CD14-positive monocyte (primary cell): ENCODE measurements around the gene ZBTB7C. TPM values are rescaled to one million over a fixed set of nuclear protein-coding genes. Genes with fewer than 3 reads are reported as not detected.

Experiments used
- DNase-seq, 3 donors: peaks; one replicate each; pipeline ENCODE4 v3.0.0-alpha.2; 2011 to 2022
- H2AFZ ChIP-seq: 2 replicates; pipeline ENCODE4 v1.6.0; 2012; ENCODE audit warnings: mild to moderate bottlenecking, low read depth, low read length, inconsistent platforms; ENCODE audit not compliant: insufficient read depth, poor library complexity, severe bottlenecking
- H3K27ac ChIP-seq, 2 donors: 1 replicate in 1 of 2; 2 replicates in 1 of 2; pipeline ENCODE4 v1.5.1; 2012 to 2013; ENCODE audit warnings: low read length in 2 of 2, control low read depth in 1 of 2, inconsistent platforms in 1 of 2, low read depth in 1 of 2, mild to moderate bottlenecking in 1 of 2
- H3K27me3 ChIP-seq, 2 donors: one replicate each; pipeline versions ENCODE4 v1.6.0 to v1.6.1; 2011 to 2013; ENCODE audit warnings: low read length in 2 of 2; ENCODE audit not compliant: control insufficient read depth in 2 of 2, insufficient read depth in 2 of 2
- H3K36me3 ChIP-seq, 2 donors: replicated peaks in 1 of 2; 1 replicate in 1 of 2; 2 replicates in 1 of 2; pipeline versions ENCODE4 v1.5.1 to v1.6.1; 2012 to 2013; ENCODE audit warnings: low read length in 2 of 2, control low read depth in 1 of 2, inconsistent platforms in 1 of 2, mild to moderate bottlenecking in 1 of 2; ENCODE audit not compliant: insufficient read depth in 2 of 2, control insufficient read depth in 1 of 2
- H3K4me1 ChIP-seq, 2 donors: 1 replicate in 1 of 2; 2 replicates in 1 of 2; pipeline versions ENCODE4 v1.5.1 to v1.6.1; 2012 to 2013; ENCODE audit warnings: low read length in 2 of 2, control low read depth in 1 of 2, inconsistent platforms in 1 of 2, mild to moderate bottlenecking in 1 of 2, moderate library complexity in 1 of 2; ENCODE audit not compliant: insufficient read depth in 2 of 2, control insufficient read depth in 1 of 2
- H3K4me2 ChIP-seq: replicated peaks from 2 replicates; pipeline ENCODE3; 2012; ENCODE audit warnings: low read length, moderate library complexity, mild to moderate bottlenecking; ENCODE audit not compliant: poor library complexity, severe bottlenecking; ENCODE audit errors: extremely low read depth
- H3K4me3 ChIP-seq, 3 experiments: fragments of 200-600 bp in 1 of 3; sonication (generic) in 1 of 3; replicated peaks in 1 of 3; 1 replicate in 2 of 3; 2 replicates in 1 of 3; pipeline ENCODE4 v1.5.1; 2011 to 2013; ENCODE audit warnings: low read length in 3 of 3, mild to moderate bottlenecking in 3 of 3, control low read depth in 2 of 3, low read depth in 2 of 3, inconsistent platforms in 1 of 3, moderate library complexity in 1 of 3
- H3K79me2 ChIP-seq: 2 replicates; pipeline ENCODE4 v1.6.0; 2012; ENCODE audit warnings: mild to moderate bottlenecking, control low read depth, inconsistent platforms, low read length, moderate library complexity; ENCODE audit not compliant: insufficient read depth
- H3K9ac ChIP-seq: 2 replicates; pipeline ENCODE4 v1.6.0; 2017; ENCODE audit warnings: low read length, mild to moderate bottlenecking; ENCODE audit not compliant: insufficient read depth, poor library complexity, severe bottlenecking
- H3K9me3 ChIP-seq, 2 donors: replicated peaks in 1 of 2; 1 replicate in 1 of 2; 2 replicates in 1 of 2; pipeline versions ENCODE4 v1.5.1 to v1.6.1; 2012 to 2013; ENCODE audit warnings: low read length in 2 of 2, control low read depth in 1 of 2; ENCODE audit not compliant: control insufficient read depth in 1 of 2, insufficient read depth in 1 of 2
- H4K20me1 ChIP-seq: 2 replicates; pipeline ENCODE4 v1.6.0; 2012; ENCODE audit warnings: mild to moderate bottlenecking, low read length, control low read depth, moderate library complexity; ENCODE audit not compliant: insufficient read depth
- H3K27ac Mint-ChIP-seq, 7 donors: one replicate each; pipeline ENCODE4 v1.8.0; 2020; ENCODE audit warnings: mild to moderate bottlenecking in 7 of 7, mixed read lengths in 7 of 7, moderate library complexity in 6 of 7, inconsistent platforms in 2 of 7
- H3K27me3 Mint-ChIP-seq, 3 donors: one replicate each; pipeline ENCODE4 v1.8.0; 2021 to 2022; ENCODE audit warnings: low read depth in 3 of 3, mild to moderate bottlenecking in 3 of 3, mixed read lengths in 3 of 3, moderate library complexity in 3 of 3, inconsistent platforms in 1 of 3
- H3K36me3 Mint-ChIP-seq, 2 donors: one replicate each; pipeline ENCODE4 v1.8.0; 2020; ENCODE audit warnings: mixed read lengths in 2 of 2, inconsistent platforms in 1 of 2, mild to moderate bottlenecking in 1 of 2
- H3K4me1 Mint-ChIP-seq: one replicate; pipeline ENCODE4 v1.8.0; 2020; ENCODE audit warnings: mild to moderate bottlenecking, mixed read lengths
- H3K4me3 Mint-ChIP-seq, 2 donors: one replicate each; pipeline ENCODE4 v1.8.0; 2020; ENCODE audit warnings: mild to moderate bottlenecking in 2 of 2, mixed read lengths in 2 of 2, moderate library complexity in 1 of 2
- H3K9me3 Mint-ChIP-seq, 7 donors: one replicate each; pipeline ENCODE4 v1.8.0; 2020 to 2022; ENCODE audit warnings: mixed read lengths in 7 of 7, mild to moderate bottlenecking in 6 of 7, moderate library complexity in 6 of 7, inconsistent platforms in 2 of 7
- WGBS: methylation state at CpG from one replicate; pipeline ENCODE4 v1.1.5; 2013; ENCODE audit warnings: missing lambda C conversion rate; ENCODE audit not compliant: insufficient coverage; 5-methylcytosine and 5-hydroxymethylcytosine counted together
- intact Hi-C, 2 donors: fragments of 100-400 bp; cut with micrococcal nuclease; formaldehyde crosslinking; loops; one replicate each; pipeline versions ENCODE4 v1.15.0 to v1.15.1; 2023
- polyA plus RNA-seq, 3 donors: library from polyadenylated mRNA; depleted of rRNA in 1 of 3; unstranded in 2 of 3; stranded (reverse) in 1 of 3; fragments of 300-500 nt in 2 of 3; fragments of >200 nt in 1 of 3; fragmentation: Illumina TruSeq in 2 of 3; gene quantifications; 1 replicate in 2 of 3; 2 replicates in 1 of 3; pipeline ENCODE4 v1.2.3, GENCODE V29; 2012 to 2021
- TF ChIP-seq, protein P1 (sequence below): fragments of 200-600 bp; IDR thresholded peaks from one replicate; pipeline ENCODE4 v1.8.0; 2022; ENCODE audit warnings: antibody characterized with exemption, mild to moderate bottlenecking

ZBTB7C gene
- polyA plus RNA-seq, 3 donors: 0.03 to 0.09 TPM; not detected in 1

DNA sequence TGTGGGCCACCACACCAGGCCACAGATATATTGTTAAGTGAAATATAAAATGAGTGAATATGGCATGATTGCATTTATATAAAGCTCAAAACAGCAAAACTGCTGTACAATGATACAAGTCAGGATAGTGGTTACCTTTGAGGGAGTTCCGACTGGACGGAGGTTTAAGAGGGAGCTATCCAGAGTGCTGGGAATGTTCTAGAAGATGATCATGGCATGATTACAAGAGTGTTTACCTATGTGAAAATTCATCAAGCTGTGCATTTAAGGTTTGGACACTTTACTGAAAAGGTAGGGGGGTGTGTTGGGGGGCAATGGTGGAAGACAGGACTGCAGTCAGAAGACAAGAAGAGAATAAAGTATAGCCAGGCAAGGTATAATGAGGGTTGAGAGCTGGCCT is 201.4 kb downstream of the ZBTB7C start:
- WGBS: 100% methylated on average over 1 of the region's 2 CpGs
- H3K4me2 ChIP-seq: no peak overlapping the region
- H3K79me2 ChIP-seq: no peaks in the 10 kb centered on the region
- Mint-ChIP-seq H3K27ac (no peak overlapping the region), H3K4me1 (no peaks in the 10 kb centered on the region), H3K36me3 (no peaks in the 10 kb centered on the region), H3K4me3 (no peak overlapping the region), H3K9me3 (peaks cover 0 to 9% (median 1%) of the 10 kb centered on the region in 7 donors), H3K27me3 (peaks cover 11 to 32% (median 18%) of the 10 kb centered on the region in 3 donors)
- no peaks in the 10 kb centered on the region for H4K20me1 ChIP-seq
- no peak overlapping the region for H3K9ac ChIP-seq
- no peak overlapping the region for H3K4me3 ChIP-seq
- no peak overlapping the region for H3K27ac ChIP-seq
- TF ChIP-seq, protein P1, sequence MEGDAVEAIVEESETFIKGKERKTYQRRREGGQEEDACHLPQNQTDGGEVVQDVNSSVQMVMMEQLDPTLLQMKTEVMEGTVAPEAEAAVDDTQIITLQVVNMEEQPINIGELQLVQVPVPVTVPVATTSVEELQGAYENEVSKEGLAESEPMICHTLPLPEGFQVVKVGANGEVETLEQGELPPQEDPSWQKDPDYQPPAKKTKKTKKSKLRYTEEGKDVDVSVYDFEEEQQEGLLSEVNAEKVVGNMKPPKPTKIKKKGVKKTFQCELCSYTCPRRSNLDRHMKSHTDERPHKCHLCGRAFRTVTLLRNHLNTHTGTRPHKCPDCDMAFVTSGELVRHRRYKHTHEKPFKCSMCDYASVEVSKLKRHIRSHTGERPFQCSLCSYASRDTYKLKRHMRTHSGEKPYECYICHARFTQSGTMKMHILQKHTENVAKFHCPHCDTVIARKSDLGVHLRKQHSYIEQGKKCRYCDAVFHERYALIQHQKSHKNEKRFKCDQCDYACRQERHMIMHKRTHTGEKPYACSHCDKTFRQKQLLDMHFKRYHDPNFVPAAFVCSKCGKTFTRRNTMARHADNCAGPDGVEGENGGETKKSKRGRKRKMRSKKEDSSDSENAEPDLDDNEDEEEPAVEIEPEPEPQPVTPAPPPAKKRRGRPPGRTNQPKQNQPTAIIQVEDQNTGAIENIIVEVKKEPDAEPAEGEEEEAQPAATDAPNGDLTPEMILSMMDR: no peak
- intact Hi-C loops: no loop called here
- peaks cover 0 to 8% of the 10 kb centered on the region in 2 donors for H3K27me3 ChIP-seq
- no peak for DNase-seq
- no peaks in the 10 kb centered on the region for H3K4me1 ChIP-seq
- H3K9me3 ChIP-seq: no peaks in the 10 kb centered on the region
- no peaks in the 10 kb centered on the region for H3K36me3 ChIP-seq
- no peak overlapping the region for H2AFZ ChIP-seq

DNA sequence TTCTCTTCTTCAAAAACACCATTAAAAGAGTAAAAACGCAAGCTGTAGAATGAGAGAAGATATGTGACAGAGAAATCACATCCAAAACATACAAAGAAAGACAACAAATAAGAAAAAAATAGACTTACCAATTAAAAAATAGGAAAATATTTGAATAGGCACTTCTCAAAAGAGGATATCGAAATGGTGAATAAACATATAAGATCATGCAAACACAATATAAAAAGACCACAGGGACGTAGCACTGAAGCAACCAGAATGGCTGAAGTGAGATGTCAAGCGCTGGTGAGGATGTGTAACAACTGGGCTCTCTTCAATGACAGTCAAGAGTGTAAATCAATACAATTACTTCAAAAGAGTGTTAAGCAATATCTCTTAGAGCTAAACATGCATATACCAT is 202.3 kb downstream of the ZBTB7C start:
- H3K27me3 Mint-ChIP-seq: peaks cover 11 to 32% (median 18%) of the 10 kb centered on the region in 3 donors
- intact Hi-C loops: no loop called here
- H3K4me3 Mint-ChIP-seq: no peak overlapping the region

More for the DNA sequence above, 202.3 kb downstream of the ZBTB7C start:
- WGBS: no CpG with 5 or more reads among the region's 4 CpGs
- Histone ChIP-seq H3K4me3 (no peak overlapping the region), H3K79me2 (no peaks in the 10 kb centered on the region), H3K27me3 (peaks cover 0 to 8% of the 10 kb centered on the region in 2 donors), H4K20me1 (no peaks in the 10 kb centered on the region), H2AFZ (no peak overlapping the region), H3K36me3 (no peaks in the 10 kb centered on the region), H3K27ac (no peak overlapping the region), H3K9ac (no peak overlapping the region), H3K4me1 (no peaks in the 10 kb centered on the region), H3K4me2 (no peak overlapping the region), H3K9me3 (no peaks in the 10 kb centered on the region)
- Mint-ChIP-seq H3K9me3 (peaks cover 0 to 9% (median 0%) of the 10 kb centered on the region in 7 donors), H3K36me3 (no peaks in the 10 kb centered on the region), H3K4me1 (no peaks in the 10 kb centered on the region), H3K27ac (no peak overlapping the region)
- TF ChIP-seq, protein P1: no peak
- no peak for DNase-seq
